GM19193 (cell line): Measurements from ENCODE around the gene ZRANB3.

Experiments
- POLR2A ChIP-seq: IDR thresholded peaks from 4 replicates; pipeline ENCODE4 v1.6.1; 2011; ENCODE audit not compliant: insufficient read depth, insufficient read length; ENCODE audit errors: extremely low read depth

ZRANB3 gene

GRCh38 chr2:135093670-135094330 lies 437.2 kb downstream of the ZRANB3 start:
- TF ChIP-seq POLR2A, result no peak

- TF ChIP-seq POLR2A, result no peak
These were observed 437.8 kb downstream of the ZRANB3 start for GRCh38 chr2:135093193-135093592.

DNA sequence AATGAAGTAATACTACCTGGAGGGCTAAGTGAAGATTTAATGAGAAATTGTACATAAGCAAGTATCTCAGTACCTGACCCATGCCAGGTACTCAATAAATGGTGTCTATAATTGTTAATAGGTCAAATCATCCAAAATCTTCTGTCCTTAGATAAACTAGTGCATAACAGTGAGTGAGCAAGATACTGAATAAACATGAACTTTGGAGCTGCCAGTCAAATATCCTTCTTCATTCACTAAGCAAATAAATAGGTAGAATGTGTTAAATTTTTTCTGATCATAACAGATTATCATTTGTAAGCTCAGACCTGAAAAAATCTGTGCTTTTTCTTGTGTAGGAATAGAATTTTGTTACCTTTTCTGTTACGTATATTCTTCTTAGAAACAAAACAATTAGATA lies 439.3 kb downstream of the ZRANB3 start:
- TF ChIP-seq POLR2A, result no peak
